ENCODE results near the gene BBIP1. TPM values are rescaled to one million over a fixed set of nuclear protein-coding genes. Genes with fewer than 3 reads are reported as not detected.

The BBIP1 gene
- polyA plus RNA-seq, 3 donors = 41.1 to 59.5 (median 53.2) TPM

Other genes starting within 250 kb of the BBIP1 start
- gene PDCD4, start 47.3 kb downstream of the BBIP1 start, polyA plus RNA-seq (ENCODE audit: insufficient read length in 3 of 3) = 100 to 1,000 TPM; 186 to 250 (median 231) TPM
- 10 to 100 TPM; 31.6 to 35.7 (median 32.1) TPM for gene SHOC2, start 424 bp upstream of the BBIP1 start, polyA plus RNA-seq (ENCODE audit: insufficient read length in 3 of 3)
- gene ADRA2A, start 157.8 kb upstream of the BBIP1 start, polyA plus RNA-seq (ENCODE audit: insufficient read length in 3 of 3) = 1 to 10 TPM; 2.7 TPM

All from renal pelvis (tissue), 3 donors.